PFSK-1 (cell line): ENCODE results near the gene KDM4B.

ENCODE experiments used
- POLR2AphosphoS5 ChIP-seq: IDR thresholded peaks from 2 replicates; pipeline ENCODE4 v1.6.1; 2012; ENCODE audit warnings: low read depth, mild to moderate bottlenecking, control low read depth, low read length, moderate library complexity
- REST ChIP-seq, 2 experiments: IDR thresholded peaks; 2 replicates each; pipeline versions ENCODE4 v1.6.1 to v1.8.0; 2011 to 2012; ENCODE audit warnings: low read depth in 2 of 2, low read length in 2 of 2, control low read depth in 1 of 2, inconsistent platforms in 1 of 2, mild to moderate bottlenecking in 1 of 2, moderate library complexity in 1 of 2; ENCODE audit not compliant: insufficient read depth in 1 of 2
- SIN3A ChIP-seq: IDR thresholded peaks from 2 replicates; pipeline ENCODE4 v1.6.1; 2012; ENCODE audit warnings: mild to moderate bottlenecking, low read length, moderate library complexity, borderline replicate concordance; ENCODE audit not compliant: insufficient read depth
- TAF1 ChIP-seq: IDR thresholded peaks from 2 replicates; pipeline ENCODE4 v1.6.1; 2012; ENCODE audit warnings: low read length, control low read depth, borderline replicate concordance; ENCODE audit not compliant: insufficient read depth

GRCh38 chr19:5047251-5047935, 78.5 kb downstream of the KDM4B start:
- TF ChIP-seq POLR2AphosphoS5: no peak
- no peak for TF ChIP-seq REST (IDR thresholded peaks at IDR 0.05; ENCODE audit: insufficient read depth in 1 of 2, low read depth in 2 of 2, low read length in 2 of 2)
- TF ChIP-seq TAF1: no peak
- no peak for TF ChIP-seq SIN3A
